ENCODE results near the gene INPP4B. TPM values are rescaled to one million over a fixed set of nuclear protein-coding genes. Genes with fewer than 3 reads are reported as not detected.

Gene INPP4B
- total RNA-seq, 1 experiment from 2014 or later, result 0.07 TPM

- H2AFZ ChIP-seq (ENCODE audit: low read length), result no peak overlapping the region
- no peak for TF ChIP-seq CTCF (conservative IDR thresholded peaks at IDR 0.05)
- H3K56ac ChIP-seq (ENCODE audit: insufficient read length, low read depth, low read length), result no peak overlapping the region
- no peak overlapping the region for H3K27ac Mint-ChIP-seq
- no peaks in the 10 kb centered on the region for H3K4me1 ChIP-seq (ENCODE audit: insufficient read depth, low read length)
- no peak overlapping the region for H4K8ac ChIP-seq (replicated peaks; ENCODE audit: insufficient read length, low read depth, low read length)
- H3K27me3 ChIP-seq (ENCODE audit: insufficient read depth, low read length), result no peaks in the 10 kb centered on the region
- H2BK12ac ChIP-seq (ENCODE audit: insufficient read length, low read depth, low read length), result no peak overlapping the region
- no peak for DNase-seq
- no peaks in the 10 kb centered on the region for H4K20me1 ChIP-seq (ENCODE audit: control insufficient read depth, insufficient read depth, insufficient read length)
- no peaks in the 10 kb centered on the region for H3K79me2 ChIP-seq (ENCODE audit: insufficient read depth, low read length)
- H3K4ac ChIP-seq (ENCODE audit: low read depth, low read length), result no peak overlapping the region
- H4K5ac ChIP-seq (ENCODE audit: insufficient read length, low read depth, low read length), result no peak overlapping the region
- H3K23ac ChIP-seq (ENCODE audit: insufficient read length, low read depth, low read length), result no peak overlapping the region
- H3K79me1 ChIP-seq (ENCODE audit: insufficient read depth, low read depth, low read length, poor library complexity, severe bottlenecking), result no peaks in the 10 kb centered on the region
- no peak overlapping the region for H3T11ph ChIP-seq (ENCODE audit: low read length)
- H2BK120ac ChIP-seq (ENCODE audit: low read depth, low read length, poor library complexity, severe bottlenecking), result no peak overlapping the region
- no peak overlapping the region for H2BK5ac ChIP-seq (ENCODE audit: insufficient read length, low read length)
- no peaks in the 10 kb centered on the region for H3K4me1 Mint-ChIP-seq
- H3K27me3 Mint-ChIP-seq (ENCODE audit: low read depth), result no peaks in the 10 kb centered on the region
- H2BK15ac ChIP-seq (ENCODE audit: low read depth, low read length), result no peak overlapping the region
- no peaks in the 10 kb centered on the region for H3K9me3 ChIP-seq (ENCODE audit: control insufficient read depth, low read depth, low read length)
- no peak overlapping the region for H3K14ac ChIP-seq (ENCODE audit: insufficient read depth, low read length)
- no peak overlapping the region for H2BK20ac ChIP-seq (ENCODE audit: low read depth, low read length, poor library complexity, severe bottlenecking)
- no CpG with 5 or more reads among the region's 1 CpG for WGBS (ENCODE audit: extremely low coverage, insufficient read length, low lambda C conversion rate)
- no peaks in the 10 kb centered on the region for H3K36me3 Mint-ChIP-seq (ENCODE audit: insufficient read depth in 1 of 3, low read depth in 3 of 3)
- H3K27ac ChIP-seq (ENCODE audit: insufficient read length, low read depth, low read length), result no peak overlapping the region
- no peaks in the 10 kb centered on the region for H3K23me2 ChIP-seq (ENCODE audit: insufficient read length, low read depth, low read length, poor library complexity, severe bottlenecking)
- H3K9ac ChIP-seq (ENCODE audit: extremely low read depth, insufficient read length, low read length), result no peak overlapping the region
- H2AK5ac ChIP-seq (ENCODE audit: insufficient read length, low read length), result no peak overlapping the region
- no peak overlapping the region for H3K4me3 Mint-ChIP-seq
- H3K9me3 Mint-ChIP-seq, result no peaks in the 10 kb centered on the region
- H3K4me2 ChIP-seq (ENCODE audit: insufficient read depth, insufficient read length, low read length), result no peak overlapping the region
- H4K91ac ChIP-seq (ENCODE audit: insufficient read length, low read depth, low read length), result no peak overlapping the region
- no peak overlapping the region for H3K18ac ChIP-seq (ENCODE audit: insufficient read length, low read depth, low read length)
Observed at GRCh38 chr4:142582340-142582739, 263.8 kb downstream of the INPP4B start.

All from H9 (cell line).